Neural cell (in vitro differentiated cells): ENCODE results near the gene MS4A18. TPM values are rescaled to one million over a fixed set of nuclear protein-coding genes. Genes with fewer than 3 reads are reported as not detected.

Source experiments
- H2AFZ ChIP-seq: fragments of 200-600, 300-800 bp; sonication (generic), shearing (Covaris generic); 2 replicates; pipeline ENCODE4 v1.6.0; 2014; ENCODE audit warnings: low read depth, mild to moderate bottlenecking, antibody characterized with exemption, low read length, moderate library complexity
- H3F3A ChIP-seq: fragments of 200-600 bp; shearing (Covaris generic); 2 replicates; pipeline ENCODE4 v1.6.1; 2016; ENCODE audit warnings: mild to moderate bottlenecking, moderate library complexity, mixed read lengths, antibody characterized with exemption, low read length; ENCODE audit not compliant: insufficient read depth, poor library complexity, severe bottlenecking
- H3K27ac ChIP-seq: fragments of 200-600, 300-800 bp; sonication (generic), shearing (Covaris generic); 2 replicates; pipeline ENCODE4 v1.5.1; 2014; ENCODE audit warnings: mild to moderate bottlenecking, low read length, moderate library complexity
- H3K27me3 ChIP-seq: fragments of 300-800, 200-600 bp; sonication (generic), shearing (Covaris generic); 2 replicates; pipeline ENCODE4 v1.6.0; 2014; ENCODE audit warnings: mild to moderate bottlenecking, low read depth, low read length, moderate library complexity; ENCODE audit not compliant: insufficient read depth
- H3K36me3 ChIP-seq: fragments of 300-800, 200-600 bp; sonication (generic), shearing (Covaris generic); 2 replicates; pipeline ENCODE4 v1.5.1; 2014; ENCODE audit warnings: mild to moderate bottlenecking, antibody characterized with exemption, low read length, moderate library complexity; ENCODE audit not compliant: insufficient read depth
- H3K4me2 ChIP-seq: fragments of 300-800, 200-600 bp; sonication (generic), shearing (Covaris generic); 2 replicates; pipeline ENCODE4 v1.6.0; 2014; ENCODE audit warnings: mild to moderate bottlenecking, low read length
- H3K4me3 ChIP-seq: fragments of 300-800, 200-600 bp; sonication (generic), shearing (Covaris generic); 2 replicates; pipeline ENCODE4 v1.5.1; 2014; ENCODE audit warnings: mild to moderate bottlenecking, low read length, moderate library complexity
- H3K79me2 ChIP-seq: fragments of 200-600 bp; shearing (Covaris generic); replicated peaks from 2 replicates; pipeline ENCODE4 v1.6.0; 2014; ENCODE audit warnings: mild to moderate bottlenecking, low read length, moderate library complexity; ENCODE audit not compliant: insufficient read depth
- H3K9ac ChIP-seq: fragments of 300-800, 200-600 bp; sonication (generic), shearing (Covaris generic); 2 replicates; pipeline ENCODE4 v1.6.1; 2016; ENCODE audit warnings: mild to moderate bottlenecking, low read length, mixed read lengths
- H3K9me2 ChIP-seq: fragments of 200-600 bp; shearing (Covaris generic); 2 replicates; pipeline ENCODE4 v1.6.1; 2016; ENCODE audit warnings: mild to moderate bottlenecking, low read length, mixed read lengths; ENCODE audit not compliant: insufficient read depth
- H3K9me3 ChIP-seq: fragments of 200-600, 300-800 bp; sonication (generic), shearing (Covaris generic); 2 replicates; pipeline ENCODE4 v1.6.1; 2016; ENCODE audit warnings: mild to moderate bottlenecking, mixed run types, low read length, moderate library complexity, mixed read lengths
- H4K20me1 ChIP-seq: fragments of 200-600 bp; shearing (Covaris generic); 2 replicates; pipeline ENCODE4 v1.6.1; 2016; ENCODE audit warnings: mild to moderate bottlenecking, mixed run types; ENCODE audit not compliant: insufficient read depth
- EP300 ChIP-seq: fragments of 450-650 bp; conservative IDR thresholded peaks from 2 replicates; pipeline ENCODE4 v1.6.1; 2014; ENCODE audit warnings: antibody characterized with exemption, mild to moderate bottlenecking, moderate library complexity; ENCODE audit not compliant: poor library complexity, severe bottlenecking
- EZH2 ChIP-seq: fragments of 200-600, 300-800 bp; shearing (Covaris generic), sonication (generic); IDR thresholded peaks from 2 replicates; pipeline ENCODE4 v1.6.1; 2014; ENCODE audit warnings: antibody characterized with exemption, low read length, borderline replicate concordance, mild to moderate bottlenecking; ENCODE audit not compliant: insufficient read depth, poor library complexity, severe bottlenecking
- MXI1 ChIP-seq: fragments of 450-650 bp; conservative IDR thresholded peaks from 2 replicates; pipeline ENCODE4 v1.6.1; 2014; ENCODE audit warnings: antibody characterized with exemption, mild to moderate bottlenecking; ENCODE audit not compliant: poor library complexity, severe bottlenecking
- POLR2AphosphoS5 ChIP-seq: IDR thresholded peaks from 2 replicates; pipeline ENCODE4 v1.6.1; 2012
- RAD21 ChIP-seq: fragments of 450-650 bp; conservative IDR thresholded peaks from 2 replicates; pipeline ENCODE4 v1.6.1; 2014; ENCODE audit warnings: antibody characterized with exemption, mild to moderate bottlenecking, moderate library complexity
- SMC3 ChIP-seq: fragments of 450-650 bp; conservative IDR thresholded peaks from 2 replicates; pipeline ENCODE4 v1.6.1; 2014; ENCODE audit warnings: antibody characterized with exemption, mild to moderate bottlenecking, moderate library complexity; ENCODE audit not compliant: poor library complexity
- TAF1 ChIP-seq: IDR thresholded peaks from 2 replicates; pipeline ENCODE4 v1.6.1; 2012; ENCODE audit warnings: low read depth
- polyA plus RNA-seq: library from polyadenylated mRNA; depleted of rRNA; stranded (reverse); fragments of >200 nt; gene quantifications from 2 replicates; pipeline ENCODE4 v1.2.3, GENCODE V29; 2014
- TF ChIP-seq, protein P1 (sequence below): fragments of 450-650 bp; IDR thresholded peaks from 2 replicates; pipeline ENCODE4 v1.5.1; 2014; ENCODE audit warnings: antibody characterized with exemption, mild to moderate bottlenecking, moderate library complexity; ENCODE audit not compliant: poor library complexity, severe bottlenecking
- TF ChIP-seq, protein P2 (sequence below): IDR thresholded peaks from 2 replicates; pipeline ENCODE4 v1.6.1; 2012; ENCODE audit warnings: borderline replicate concordance

MS4A18 gene
- polyA plus RNA-seq, 1 donor from 2014 or later = not detected

DNA sequence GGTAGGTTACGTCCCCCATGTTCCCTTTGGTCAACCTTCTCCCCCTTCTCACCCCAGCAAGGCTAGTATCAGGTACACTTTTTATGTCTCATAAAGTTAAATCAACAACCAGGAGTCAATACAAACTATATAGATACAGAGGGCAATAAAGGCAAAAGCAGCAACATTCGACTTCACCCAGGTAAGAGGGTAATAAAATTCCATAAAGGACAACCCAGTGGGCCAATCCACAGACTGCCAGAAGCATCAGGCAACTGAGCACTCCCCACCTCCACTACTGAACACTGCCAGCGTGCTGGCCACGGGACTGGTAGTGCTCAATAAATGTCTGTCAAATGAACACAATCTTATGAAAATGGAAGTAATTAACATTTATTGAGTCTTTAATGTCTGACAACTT is 5.1 kb upstream of the MS4A18 start:
- Histone ChIP-seq H2AFZ (no peak overlapping the region), H3K79me2 (no peaks in the 10 kb centered on the region), H3F3A (no peaks in the 10 kb centered on the region), H3K4me3 (no peak overlapping the region), H4K20me1 (no peaks in the 10 kb centered on the region), H3K27me3 (no peaks in the 10 kb centered on the region), H3K9me3 (no peaks in the 10 kb centered on the region), H3K9ac (no peak overlapping the region), H3K9me2 (no peaks in the 10 kb centered on the region), H3K27ac (no peak overlapping the region), H3K36me3 (no peaks in the 10 kb centered on the region), H3K4me2 (no peak overlapping the region)
- TF ChIP-seq TAF1 (no peak), SMC3 (no peak), RAD21 (no peak), EZH2 (no peak), POLR2AphosphoS5 (no peak), EP300 (no peak), MXI1 (no peak)
- TF ChIP-seq, protein P1, sequence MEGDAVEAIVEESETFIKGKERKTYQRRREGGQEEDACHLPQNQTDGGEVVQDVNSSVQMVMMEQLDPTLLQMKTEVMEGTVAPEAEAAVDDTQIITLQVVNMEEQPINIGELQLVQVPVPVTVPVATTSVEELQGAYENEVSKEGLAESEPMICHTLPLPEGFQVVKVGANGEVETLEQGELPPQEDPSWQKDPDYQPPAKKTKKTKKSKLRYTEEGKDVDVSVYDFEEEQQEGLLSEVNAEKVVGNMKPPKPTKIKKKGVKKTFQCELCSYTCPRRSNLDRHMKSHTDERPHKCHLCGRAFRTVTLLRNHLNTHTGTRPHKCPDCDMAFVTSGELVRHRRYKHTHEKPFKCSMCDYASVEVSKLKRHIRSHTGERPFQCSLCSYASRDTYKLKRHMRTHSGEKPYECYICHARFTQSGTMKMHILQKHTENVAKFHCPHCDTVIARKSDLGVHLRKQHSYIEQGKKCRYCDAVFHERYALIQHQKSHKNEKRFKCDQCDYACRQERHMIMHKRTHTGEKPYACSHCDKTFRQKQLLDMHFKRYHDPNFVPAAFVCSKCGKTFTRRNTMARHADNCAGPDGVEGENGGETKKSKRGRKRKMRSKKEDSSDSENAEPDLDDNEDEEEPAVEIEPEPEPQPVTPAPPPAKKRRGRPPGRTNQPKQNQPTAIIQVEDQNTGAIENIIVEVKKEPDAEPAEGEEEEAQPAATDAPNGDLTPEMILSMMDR = no peak
- TF ChIP-seq, protein P2, sequence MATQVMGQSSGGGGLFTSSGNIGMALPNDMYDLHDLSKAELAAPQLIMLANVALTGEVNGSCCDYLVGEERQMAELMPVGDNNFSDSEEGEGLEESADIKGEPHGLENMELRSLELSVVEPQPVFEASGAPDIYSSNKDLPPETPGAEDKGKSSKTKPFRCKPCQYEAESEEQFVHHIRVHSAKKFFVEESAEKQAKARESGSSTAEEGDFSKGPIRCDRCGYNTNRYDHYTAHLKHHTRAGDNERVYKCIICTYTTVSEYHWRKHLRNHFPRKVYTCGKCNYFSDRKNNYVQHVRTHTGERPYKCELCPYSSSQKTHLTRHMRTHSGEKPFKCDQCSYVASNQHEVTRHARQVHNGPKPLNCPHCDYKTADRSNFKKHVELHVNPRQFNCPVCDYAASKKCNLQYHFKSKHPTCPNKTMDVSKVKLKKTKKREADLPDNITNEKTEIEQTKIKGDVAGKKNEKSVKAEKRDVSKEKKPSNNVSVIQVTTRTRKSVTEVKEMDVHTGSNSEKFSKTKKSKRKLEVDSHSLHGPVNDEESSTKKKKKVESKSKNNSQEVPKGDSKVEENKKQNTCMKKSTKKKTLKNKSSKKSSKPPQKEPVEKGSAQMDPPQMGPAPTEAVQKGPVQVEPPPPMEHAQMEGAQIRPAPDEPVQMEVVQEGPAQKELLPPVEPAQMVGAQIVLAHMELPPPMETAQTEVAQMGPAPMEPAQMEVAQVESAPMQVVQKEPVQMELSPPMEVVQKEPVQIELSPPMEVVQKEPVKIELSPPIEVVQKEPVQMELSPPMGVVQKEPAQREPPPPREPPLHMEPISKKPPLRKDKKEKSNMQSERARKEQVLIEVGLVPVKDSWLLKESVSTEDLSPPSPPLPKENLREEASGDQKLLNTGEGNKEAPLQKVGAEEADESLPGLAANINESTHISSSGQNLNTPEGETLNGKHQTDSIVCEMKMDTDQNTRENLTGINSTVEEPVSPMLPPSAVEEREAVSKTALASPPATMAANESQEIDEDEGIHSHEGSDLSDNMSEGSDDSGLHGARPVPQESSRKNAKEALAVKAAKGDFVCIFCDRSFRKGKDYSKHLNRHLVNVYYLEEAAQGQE = no peak

DNA sequence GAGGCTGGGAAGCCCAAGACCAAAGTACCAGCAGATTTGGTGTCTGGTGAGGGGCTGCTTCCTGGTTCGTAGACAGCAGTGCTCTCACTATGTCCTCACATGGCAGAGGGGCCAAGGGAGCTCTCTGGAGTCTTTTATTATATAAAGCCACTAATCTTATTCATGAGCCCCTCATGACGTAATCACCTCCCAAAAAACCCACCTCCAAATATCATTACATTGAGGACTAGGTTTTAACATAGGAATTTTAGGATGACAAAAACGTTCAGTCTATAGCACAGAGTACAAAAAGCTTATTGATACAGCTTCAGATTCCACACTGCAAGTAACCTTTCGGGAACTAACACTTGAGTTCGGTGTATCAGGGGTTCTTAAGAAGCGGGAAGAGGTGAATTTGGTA is 4.1 kb upstream of the MS4A18 start:
- Histone ChIP-seq H3K36me3 (no peaks in the 10 kb centered on the region), H3K79me2 (no peaks in the 10 kb centered on the region), H2AFZ (no peak overlapping the region), H3K9ac (no peak overlapping the region), H3K4me3 (no peak overlapping the region), H3K4me2 (no peak overlapping the region), H3K27ac (no peak overlapping the region), H3K9me3 (no peaks in the 10 kb centered on the region), H3F3A (no peaks in the 10 kb centered on the region), H3K9me2 (no peaks in the 10 kb centered on the region), H3K27me3 (no peaks in the 10 kb centered on the region), H4K20me1 (no peaks in the 10 kb centered on the region)
- no peak for TF ChIP-seq POLR2AphosphoS5
- no peak for TF ChIP-seq MXI1
- TF ChIP-seq TAF1 = no peak
- no peak for TF ChIP-seq RAD21
- TF ChIP-seq, protein P1 = no peak
- no peak for TF ChIP-seq EZH2
- no peak for TF ChIP-seq SMC3
- TF ChIP-seq EP300 = no peak
- TF ChIP-seq, protein P2 = no peak
